ENCODE data around the gene FOXF1. TPM values are rescaled to one million over a fixed set of nuclear protein-coding genes. Genes with fewer than 3 reads are reported as not detected.

FOXF1 gene
- total and polyA plus RNA-seq, 9 donors: 0.22 to 1.5 (median 0.45) TPM

GRCh38 chr16:86540894-86541293, 30.6 kb downstream of the FOXF1 start:
- Histone ChIP-seq H3K36me3 (no peaks in the 10 kb centered on the region), H3K27me3 (no peaks in the 10 kb centered on the region), H3K9me3 (no peaks in the 10 kb centered on the region), H3K27ac (no peak overlapping the region), H3K4me1 (ENCODE audit: insufficient read depth) (no peaks in the 10 kb centered on the region), H3K4me3 (no peak overlapping the region)
- DNase-seq: no peak
- WGBS, 3 donors: 81 to 87% (median 81%) methylated on average over 6 of the region's 6 CpGs
- intact Hi-C loops (cut with DNase I): no loop called here
- no peak for TF ChIP-seq CTCF (IDR thresholded peaks at IDR 0.05)
- no peak for TF ChIP-seq EP300 (IDR thresholded peaks at IDR 0.05)
- TF ChIP-seq POLR2A (IDR thresholded peaks at IDR 0.05): no peak

- 93 to 95% (median 95%) methylated on average over 11 of the region's 11 CpGs for WGBS, 3 donors
- no peak for TF ChIP-seq POLR2A (IDR thresholded peaks at IDR 0.05)
- TF ChIP-seq CTCF (IDR thresholded peaks at IDR 0.05): no peak
- no peak for TF ChIP-seq EP300 (IDR thresholded peaks at IDR 0.05)
- DNase-seq: no peak
- intact Hi-C loops (cut with DNase I): no loop called here
- Histone ChIP-seq H3K36me3 (no peaks in the 10 kb centered on the region), H3K27ac (no peak overlapping the region), H3K27me3 (no peaks in the 10 kb centered on the region), H3K4me1 (ENCODE audit: insufficient read depth) (no peaks in the 10 kb centered on the region), H3K9me3 (no peaks in the 10 kb centered on the region), H3K4me3 (no peak overlapping the region)
Observed at GRCh38 chr16:86541560-86541959, 31.2 kb downstream of the FOXF1 start.

- DNase-seq: no peak
- Histone ChIP-seq H3K4me3 (no peak overlapping the region), H3K4me1 (ENCODE audit: insufficient read depth) (no peaks in the 10 kb centered on the region), H3K27ac (no peak overlapping the region), H3K9me3 (no peaks in the 10 kb centered on the region), H3K27me3 (no peaks in the 10 kb centered on the region), H3K36me3 (no peaks in the 10 kb centered on the region)
- 88% methylated on average over 21 of the region's 21 CpGs for WGBS, 3 donors
- no peak for TF ChIP-seq CTCF (IDR thresholded peaks at IDR 0.05)
- no peak for TF ChIP-seq EP300 (IDR thresholded peaks at IDR 0.05)
- no peak for TF ChIP-seq POLR2A (IDR thresholded peaks at IDR 0.05)
- intact Hi-C loops (cut with DNase I): no loop called here
Observed at GRCh38 chr16:86542756-86543750, 32.7 kb downstream of the FOXF1 start.

GRCh38 chr16:86545481-86545880, 35.2 kb downstream of the FOXF1 start:
- H3K36me3 ChIP-seq: no peaks in the 10 kb centered on the region
- no peaks in the 10 kb centered on the region for H3K27me3 ChIP-seq
- intact Hi-C loops (cut with DNase I): no loop called here
- WGBS, 3 donors: 82 to 85% (median 82%) methylated on average over 12 of the region's 12 CpGs
- no peak overlapping the region for H3K27ac ChIP-seq
- DNase-seq: no peak
- H3K4me3 ChIP-seq: no peak overlapping the region
- no peaks in the 10 kb centered on the region for H3K9me3 ChIP-seq
- TF ChIP-seq EP300 (IDR thresholded peaks at IDR 0.05) (no peak), POLR2A (IDR thresholded peaks at IDR 0.05) (no peak), CTCF (IDR thresholded peaks at IDR 0.05) (no peak)
- H3K4me1 ChIP-seq (ENCODE audit: insufficient read depth): no peaks in the 10 kb centered on the region
